Measurements from ENCODE around the gene CSKMT. TPM values are rescaled to one million over a fixed set of nuclear protein-coding genes. Genes with fewer than 3 reads are reported as not detected.
"Not testable (repeated sequence)": the region's sequence is repeated elsewhere in the genome, so short reads cannot be mapped to it uniquely, and the experiment has no call there.

CSKMT gene
- total and polyA plus RNA-seq, 2 donors (not counting 3 experiments of a cell fraction or from before 2014, with no cell fraction given), result 7.8 to 38.1 TPM

- TF ChIP-seq, protein P1, sequence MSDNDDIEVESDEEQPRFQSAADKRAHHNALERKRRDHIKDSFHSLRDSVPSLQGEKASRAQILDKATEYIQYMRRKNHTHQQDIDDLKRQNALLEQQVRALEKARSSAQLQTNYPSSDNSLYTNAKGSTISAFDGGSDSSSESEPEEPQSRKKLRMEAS (IDR thresholded peaks at IDR 0.05; ENCODE audit: insufficient read depth, insufficient read length), result no peak
- TF ChIP-seq FOS (IDR thresholded peaks at IDR 0.05; ENCODE audit: borderline replicate concordance, insufficient read depth, low read length) (no peak), CTCF (IDR thresholded peaks at IDR 0.05; ENCODE audit: extremely low read depth in 1 of 2, insufficient read depth in 1 of 2, low read depth in 1 of 2, low read length in 2 of 2) (no peak)
- DNase-seq (ENCODE audit: low read depth, low spot score), result no peak
- no peak overlapping the region for H2AFZ ChIP-seq (ENCODE audit: low read depth, low read length)
- no peak overlapping the region for H3K4me3 ChIP-seq (replicated peaks in 1 of 3; ENCODE audit: insufficient read depth in 1 of 3, low read depth in 1 of 3, low read length in 3 of 3)
- H3K79me2 ChIP-seq (ENCODE audit: control insufficient read depth, insufficient read depth, low read length), result peaks cover 12% of the 10 kb centered on the region
- dilution Hi-C loops (cut with MboI; ENCODE audit: extremely low pct_ligation_motif_present, low sequenced_read_pairs), result no loop called here
- intact Hi-C loops (cut with micrococcal nuclease), result no loop called here
- no peak overlapping the region for H3K4me2 ChIP-seq (ENCODE audit: insufficient read depth, low read length)
- no peak overlapping the region for H3K27ac ChIP-seq (ENCODE audit: insufficient read depth, low read depth, low read length)
- no peaks in the 10 kb centered on the region for H3K9me3 ChIP-seq (replicated peaks; ENCODE audit: control insufficient read depth, insufficient read depth, low read length)
- H3K27me3 ChIP-seq (ENCODE audit: control insufficient read depth in 2 of 2, insufficient read depth in 2 of 2, low read length in 2 of 2), result no peaks in the 10 kb centered on the region
- POLR2A ChIA-PET, result no interaction called here
- no TSS peak for BruUV-seq (replicated peaks)
- H3K9ac ChIP-seq (replicated peaks; ENCODE audit: extremely low read depth, insufficient read depth, low read length), result no peak overlapping the region
- H4K20me1 ChIP-seq (replicated peaks; ENCODE audit: control insufficient read depth, extremely low read depth, insufficient read depth, low read length), result no peaks in the 10 kb centered on the region
- FAIRE-seq, result no peak
- peaks cover 0 to 6% of the 10 kb centered on the region in 2 experiments for H3K36me3 ChIP-seq (ENCODE audit: control insufficient read depth in 2 of 2, extremely low read depth in 1 of 2, insufficient read depth in 2 of 2, low read length in 2 of 2)
- no peaks in the 10 kb centered on the region for H3K9me1 ChIP-seq (replicated peaks; ENCODE audit: control insufficient read depth, extremely low read depth, insufficient read depth, low read length)
- CTCF ChIA-PET, result no interaction called here
- H3K4me1 ChIP-seq (ENCODE audit: control insufficient read depth, extremely low read depth, insufficient read depth, low read length), result peaks cover 19% of the 10 kb centered on the region
Measured at GRCh38 chr11:62615521-62615920, 49.6 kb upstream of the CSKMT start.

DNA sequence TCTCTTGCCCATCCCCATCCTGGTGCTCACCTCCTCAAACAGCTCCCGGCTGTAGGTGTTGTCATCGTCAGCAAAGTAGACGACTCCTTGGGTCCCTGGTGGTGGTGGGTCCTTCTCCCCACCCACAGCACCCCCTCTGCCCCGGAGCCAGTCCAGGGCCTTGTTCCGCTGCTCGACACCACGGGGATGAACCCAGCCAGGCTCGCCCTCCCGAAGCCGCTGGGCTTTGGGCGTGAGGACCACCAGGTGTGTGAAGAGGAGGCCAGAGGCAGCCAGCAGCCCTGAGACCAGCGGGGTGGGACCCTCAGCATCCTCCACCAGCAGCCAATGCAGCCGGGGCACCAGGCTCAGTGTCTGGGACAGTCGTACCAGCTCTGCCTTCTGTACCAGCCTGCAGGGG lies 48.2 kb upstream of the CSKMT start:
- H3K9me3 ChIP-seq (replicated peaks; ENCODE audit: control insufficient read depth, insufficient read depth, low read length); POLR2A ChIA-PET; H2AFZ ChIP-seq (ENCODE audit: low read depth, low read length); dilution Hi-C loops (cut with MboI; ENCODE audit: extremely low pct_ligation_motif_present, low sequenced_read_pairs); CTCF ChIA-PET; FAIRE-seq; BruUV-seq (replicated peaks); H3K4me2 ChIP-seq (ENCODE audit: insufficient read depth, low read length); H3K27ac ChIP-seq (ENCODE audit: insufficient read depth, low read depth, low read length); H3K9ac ChIP-seq (replicated peaks; ENCODE audit: extremely low read depth, insufficient read depth, low read length); H4K20me1 ChIP-seq (replicated peaks; ENCODE audit: control insufficient read depth, extremely low read depth, insufficient read depth, low read length); H3K9me1 ChIP-seq (replicated peaks; ENCODE audit: control insufficient read depth, extremely low read depth, insufficient read depth, low read length); H3K4me3 ChIP-seq (replicated peaks in 1 of 3; ENCODE audit: insufficient read depth in 1 of 3, low read depth in 1 of 3, low read length in 3 of 3); DNase-seq (ENCODE audit: low read depth, low spot score); H3K36me3 ChIP-seq (ENCODE audit: control insufficient read depth in 2 of 2, extremely low read depth in 1 of 2, insufficient read depth in 2 of 2, low read length in 2 of 2); H3K27me3 ChIP-seq (ENCODE audit: control insufficient read depth in 2 of 2, insufficient read depth in 2 of 2, low read length in 2 of 2); H3K79me2 ChIP-seq (ENCODE audit: control insufficient read depth, insufficient read depth, low read length); intact Hi-C loops (cut with micrococcal nuclease): not testable (repeated sequence)
- H3K4me1 ChIP-seq (ENCODE audit: control insufficient read depth, extremely low read depth, insufficient read depth, low read length), result peaks cover 13% of the 10 kb centered on the region

Data from endothelial cell of umbilical vein (primary cell).